Measurements from ENCODE around the gene NSDHL. TPM values are rescaled to one million over a fixed set of nuclear protein-coding genes. Genes with fewer than 3 reads are reported as not detected.

The NSDHL gene
- total RNA-seq, 1 donor from 2014 or later, result 15.9 TPM

- H3K79me2 ChIP-seq (ENCODE audit: low read depth), result no peaks in the 10 kb centered on the region
- no peak overlapping the region for H2AFZ ChIP-seq (replicated peaks)
- no peaks in the 10 kb centered on the region for H4K20me1 ChIP-seq (ENCODE audit: low read depth)
- H3K4me3 Mint-ChIP-seq, result no peak overlapping the region
- no peak overlapping the region for H3K9ac ChIP-seq
- H3K4me2 ChIP-seq, result no peak overlapping the region
- no peak overlapping the region for H3K27ac Mint-ChIP-seq
- TF ChIP-seq CTCF (IDR thresholded peaks at IDR 0.05) (peak; percentile 21), EZH2 (IDR thresholded peaks at IDR 0.05) (no peak)
- no peaks in the 10 kb centered on the region for H3K36me3 ChIP-seq
- H3K4me3 ChIP-seq, result no peak overlapping the region
- H3K4me1 ChIP-seq, result no peaks in the 10 kb centered on the region
- H3K27me3 ChIP-seq, result no peaks in the 10 kb centered on the region
- H3K36me3 Mint-ChIP-seq, result no peaks in the 10 kb centered on the region
- H3K27ac ChIP-seq, result no peak overlapping the region
- no peaks in the 10 kb centered on the region for H3F3A ChIP-seq (ENCODE audit: low read depth)
- H3K9me3 Mint-ChIP-seq, result peaks cover 6% of the 10 kb centered on the region
- no peaks in the 10 kb centered on the region for H3K9me3 ChIP-seq (ENCODE audit: low read depth)
- H3K27me3 Mint-ChIP-seq (ENCODE audit: insufficient read depth, low read depth), result peaks cover 6% of the 10 kb centered on the region
- H3K4me1 Mint-ChIP-seq, result peaks cover 16% of the 10 kb centered on the region
- DNase-seq (ENCODE audit: low spot score), result no peak
Observed at GRCh38 chrX:152912106-152912505, 81.2 kb downstream of the NSDHL start.

DNA sequence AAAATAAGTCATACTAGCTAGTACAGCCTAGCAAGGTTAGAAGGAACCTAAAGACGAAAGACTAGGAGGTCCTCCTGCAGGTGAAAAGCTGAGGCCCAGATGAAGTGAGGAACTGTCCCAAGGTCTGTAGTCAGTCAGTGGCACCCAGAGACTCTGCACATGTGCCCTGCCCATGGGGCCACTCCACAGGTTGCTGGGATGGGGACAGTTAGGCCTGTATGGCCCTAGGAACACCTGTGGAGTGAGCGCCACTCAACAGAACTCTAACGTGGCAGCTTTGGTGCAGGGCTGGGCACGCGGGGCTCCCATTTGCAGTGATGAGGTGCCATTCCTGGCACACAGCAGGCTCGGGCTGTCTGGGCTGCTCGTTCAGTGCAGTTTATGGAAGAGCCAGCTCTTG, 81.8 kb downstream of the NSDHL start:
- Histone ChIP-seq H3K27me3 (no peaks in the 10 kb centered on the region), H3K4me2 (no peak overlapping the region), H3F3A (ENCODE audit: low read depth) (no peaks in the 10 kb centered on the region), H3K4me1 (no peaks in the 10 kb centered on the region), H3K9me3 (ENCODE audit: low read depth) (no peaks in the 10 kb centered on the region), H3K36me3 (no peaks in the 10 kb centered on the region), H4K20me1 (ENCODE audit: low read depth) (no peaks in the 10 kb centered on the region), H3K27ac (no peak overlapping the region), H3K4me3 (no peak overlapping the region), H2AFZ (replicated peaks) (no peak overlapping the region), H3K9ac (no peak overlapping the region), H3K79me2 (ENCODE audit: low read depth) (no peaks in the 10 kb centered on the region)
- TF ChIP-seq EZH2phosphoT487 (IDR thresholded peaks at IDR 0.05), result no peak
- no peak for DNase-seq (ENCODE audit: low spot score)
- Mint-ChIP-seq H3K27me3 (ENCODE audit: insufficient read depth, low read depth) (peaks cover 6% of the 10 kb centered on the region), H3K27ac (no peak overlapping the region), H3K4me3 (no peak overlapping the region), H3K36me3 (no peaks in the 10 kb centered on the region), H3K9me3 (peaks cover 4% of the 10 kb centered on the region), H3K4me1 (peaks cover 10% of the 10 kb centered on the region)

GRCh38 chrX:152913346-152913745, 82.5 kb downstream of the NSDHL start:
- H3K27ac Mint-ChIP-seq, result no peak overlapping the region
- no peak for TF ChIP-seq EZH2 (IDR thresholded peaks at IDR 0.05)
- no peak for TF ChIP-seq CTCF (IDR thresholded peaks at IDR 0.05)
- TF ChIP-seq EZH2phosphoT487 (IDR thresholded peaks at IDR 0.05), result no peak
- H3K9me3 Mint-ChIP-seq, result no peaks in the 10 kb centered on the region

GRCh38 chrX:152913910-152914309, 83.0 kb downstream of the NSDHL start:
- no peak overlapping the region for H3K27ac ChIP-seq
- no peak for DNase-seq (ENCODE audit: low spot score)
- H3K4me1 ChIP-seq, result no peaks in the 10 kb centered on the region
- no peaks in the 10 kb centered on the region for H3F3A ChIP-seq (ENCODE audit: low read depth)
- no peaks in the 10 kb centered on the region for H3K79me2 ChIP-seq (ENCODE audit: low read depth)
- TF ChIP-seq EZH2 (IDR thresholded peaks at IDR 0.05) (no peak), CTCF (IDR thresholded peaks at IDR 0.05) (no peak), EZH2phosphoT487 (IDR thresholded peaks at IDR 0.05) (no peak)
- no peak overlapping the region for H2AFZ ChIP-seq (replicated peaks)
- H3K9me3 ChIP-seq (ENCODE audit: low read depth), result no peaks in the 10 kb centered on the region
- no peak overlapping the region for H3K9ac ChIP-seq
- H3K4me3 ChIP-seq, result no peak overlapping the region
- Mint-ChIP-seq H3K36me3 (no peaks in the 10 kb centered on the region), H3K27me3 (ENCODE audit: insufficient read depth, low read depth) (peaks cover 3% of the 10 kb centered on the region), H3K9me3 (no peaks in the 10 kb centered on the region), H3K4me3 (no peak overlapping the region), H3K27ac (no peak overlapping the region), H3K4me1 (peaks cover 10% of the 10 kb centered on the region)
- no peak overlapping the region for H3K4me2 ChIP-seq
- H3K36me3 ChIP-seq, result no peaks in the 10 kb centered on the region
- H3K27me3 ChIP-seq, result no peaks in the 10 kb centered on the region
- no peaks in the 10 kb centered on the region for H4K20me1 ChIP-seq (ENCODE audit: low read depth)

More at GRCh38 chrX:152913346-152913745, 82.5 kb downstream of the NSDHL start:
- no peak for DNase-seq (ENCODE audit: low spot score)
- H3K27me3 ChIP-seq, result no peaks in the 10 kb centered on the region
- H3F3A ChIP-seq (ENCODE audit: low read depth), result no peaks in the 10 kb centered on the region
- no peak overlapping the region for H3K4me3 ChIP-seq
- no peaks in the 10 kb centered on the region for H3K79me2 ChIP-seq (ENCODE audit: low read depth)
- no peaks in the 10 kb centered on the region for H4K20me1 ChIP-seq (ENCODE audit: low read depth)
- no peak overlapping the region for H2AFZ ChIP-seq (replicated peaks)
- Mint-ChIP-seq H3K36me3 (no peaks in the 10 kb centered on the region), H3K27me3 (ENCODE audit: insufficient read depth, low read depth) (peaks cover 4% of the 10 kb centered on the region), H3K4me3 (no peak overlapping the region), H3K4me1 (peaks cover 10% of the 10 kb centered on the region)
- H3K4me1 ChIP-seq, result no peaks in the 10 kb centered on the region
- no peaks in the 10 kb centered on the region for H3K9me3 ChIP-seq (ENCODE audit: low read depth)
- no peak overlapping the region for H3K4me2 ChIP-seq
- no peaks in the 10 kb centered on the region for H3K36me3 ChIP-seq
- no peak overlapping the region for H3K9ac ChIP-seq
- H3K27ac ChIP-seq, result no peak overlapping the region
